GM10847 (cell line): ENCODE data around the gene NRXN2.

ENCODE experiments used
- POLR2A ChIP-seq: IDR thresholded peaks from 2 replicates; pipeline ENCODE4 v1.6.1; 2011; ENCODE audit not compliant: insufficient read length; ENCODE audit errors: extremely low read depth

Gene NRXN2

GRCh38 chr11:64723907-64724862, 1.2 kb upstream of the NRXN2 start:
- TF ChIP-seq POLR2A, result no peak

- no peak for TF ChIP-seq POLR2A
Measured at GRCh38 chr11:64722141-64723065, 594 bp downstream of the NRXN2 start.

- TF ChIP-seq POLR2A, result no peak
Measured at GRCh38 chr11:64721359-64721699, 1.7 kb downstream of the NRXN2 start.

- no peak for TF ChIP-seq POLR2A
Measured at GRCh38 chr11:64720640-64721358, 2.2 kb downstream of the NRXN2 start.

GRCh38 chr11:64720167-64720566, 2.8 kb downstream of the NRXN2 start:
- no peak for TF ChIP-seq POLR2A

GRCh38 chr11:64719406-64719805, 3.6 kb downstream of the NRXN2 start:
- TF ChIP-seq POLR2A, result no peak

GRCh38 chr11:64718780-64719124, 4.2 kb downstream of the NRXN2 start:
- TF ChIP-seq POLR2A, result no peak

- no peak for TF ChIP-seq POLR2A
Measured at GRCh38 chr11:64718084-64718779, 4.8 kb downstream of the NRXN2 start.

GRCh38 chr11:64717268-64717578, 5.8 kb downstream of the NRXN2 start:
- TF ChIP-seq POLR2A, result no peak

GRCh38 chr11:64716473-64717267, 6.3 kb downstream of the NRXN2 start:
- no peak for TF ChIP-seq POLR2A

GRCh38 chr11:64715756-64716472, 7.1 kb downstream of the NRXN2 start:
- no peak for TF ChIP-seq POLR2A

GRCh38 chr11:64715110-64715509, 7.9 kb downstream of the NRXN2 start:
- no peak for TF ChIP-seq POLR2A

- no peak for TF ChIP-seq POLR2A
Measured at GRCh38 chr11:64714666-64715065, 8.3 kb downstream of the NRXN2 start.

- no peak for TF ChIP-seq POLR2A
Measured at GRCh38 chr11:64713781-64714363, 9.1 kb downstream of the NRXN2 start.
